HEK293 (cell line): Measurements from ENCODE around the gene KCNIP4.

Source experiments
- CTCF ChIA-PET: fragments of 350-600 bp; formaldehyde crosslinking; extraction: SDS; loops from one replicate; lab custom pipeline; 2021; ENCODE audit warnings: antibody characterized with exemption; lab: Yijun Ruan, JAX
- POLR2A ChIA-PET: fragments of 300-600 bp; formaldehyde crosslinking; extraction: SDS; loops from one replicate; lab custom pipeline; 2020; ENCODE audit warnings: antibody characterized with exemption, inconsistent platforms; lab: Yijun Ruan, JAX
- H3K27ac ChIP-seq: fragments of 200-500 bp; sonication (Bioruptor generic); 2 replicates; pipeline ENCODE4 v1.5.1; 2014; ENCODE audit warnings: low read depth, low read length, control low read depth, inconsistent platforms; ENCODE audit errors: extremely low read depth
- H3K36me3 ChIP-seq, 2 experiments: fragments of 200-500 bp in 1 of 2; sonication (Bioruptor generic) in 1 of 2; 1 replicate in 1 of 2; 2 replicates in 1 of 2; pipeline ENCODE4 v1.5.1; 2014 to 2017; ENCODE audit warnings: inconsistent platforms in 2 of 2, low read length in 2 of 2; ENCODE audit not compliant: control insufficient read depth in 2 of 2, insufficient read depth in 1 of 2
- H3K4me1 ChIP-seq: fragments of 200-500 bp; sonication (Bioruptor generic); 2 replicates; pipeline ENCODE4 v1.5.1; 2014; ENCODE audit warnings: mild to moderate bottlenecking, low read length, inconsistent platforms; ENCODE audit not compliant: control insufficient read depth, insufficient read depth
- H3K4me3 ChIP-seq: 2 replicates; pipeline ENCODE4 v1.5.1; 2011; ENCODE audit warnings: low read depth, mild to moderate bottlenecking, control low read depth, low read length, moderate library complexity
- H3K9me3 ChIP-seq: fragments of 200-500 bp; sonication (Bioruptor generic); 2 replicates; pipeline ENCODE4 v1.5.1; 2014; ENCODE audit warnings: low read depth, low read length, inconsistent platforms; ENCODE audit not compliant: control insufficient read depth, insufficient read depth
- GLIS1 ChIP-seq: fragments of 450-650 bp; formaldehyde crosslinking; IDR thresholded peaks from 2 replicates; pipeline ENCODE4 v1.5.1; 2016; ENCODE audit warnings: missing biosample characterization, missing genetic modification characterization
- KLF1 ChIP-seq: fragments of 450-650 bp; formaldehyde crosslinking; IDR thresholded peaks from 2 replicates; pipeline ENCODE4 v1.5.1; 2016; ENCODE audit warnings: missing biosample characterization, missing genetic modification characterization
- KLF10 ChIP-seq: fragments of 450-650 bp; IDR thresholded peaks from 2 replicates; pipeline ENCODE4 v1.5.1; 2018; ENCODE audit warnings: missing biosample characterization, mild to moderate bottlenecking, missing genetic modification characterization
- TRIM28 ChIP-seq: IDR thresholded peaks from 2 replicates; pipeline ENCODE4 v1.6.1; 2011; ENCODE audit warnings: low read length, control low read depth, borderline replicate concordance
- ZFP41 ChIP-seq: fragments of 450-650 bp; formaldehyde crosslinking; IDR thresholded peaks from 2 replicates; pipeline ENCODE4 v1.5.1; 2016; ENCODE audit warnings: missing biosample characterization, missing genetic modification characterization, borderline replicate concordance
- ZNF146 ChIP-seq: fragments of 450-650 bp; formaldehyde crosslinking; IDR thresholded peaks from 2 replicates; pipeline ENCODE4 v1.5.1; 2016; ENCODE audit warnings: missing biosample characterization, missing genetic modification characterization
- ZNF211 ChIP-seq: fragments of 450-650 bp; formaldehyde crosslinking; IDR thresholded peaks from 2 replicates; pipeline ENCODE4 v1.5.1; 2016; ENCODE audit warnings: low read depth, missing biosample characterization, missing genetic modification characterization
- ZNF221 ChIP-seq: fragments of 450-650 bp; formaldehyde crosslinking; IDR thresholded peaks from 2 replicates; pipeline ENCODE4 v1.5.1; 2017; ENCODE audit warnings: missing biosample characterization, missing genetic modification characterization, borderline replicate concordance
- ZNF23 ChIP-seq: fragments of 450-650 bp; formaldehyde crosslinking; IDR thresholded peaks from 2 replicates; pipeline ENCODE4 v1.5.1; 2016; ENCODE audit warnings: missing biosample characterization, missing genetic modification characterization, borderline replicate concordance
- ZNF266 ChIP-seq: fragments of 450-650 bp; formaldehyde crosslinking; IDR thresholded peaks from 2 replicates; pipeline ENCODE4 v1.5.1; 2016; ENCODE audit warnings: missing biosample characterization, missing genetic modification characterization, low read depth
- ZNF341 ChIP-seq: fragments of 450-650 bp; formaldehyde crosslinking; IDR thresholded peaks from 2 replicates; pipeline ENCODE4; 2016; ENCODE audit warnings: low read depth, missing biosample characterization, missing genetic modification characterization
- ZNF354C ChIP-seq: fragments of 450-650 bp; formaldehyde crosslinking; IDR thresholded peaks from 2 replicates; pipeline ENCODE4 v1.5.1; 2016; ENCODE audit warnings: missing biosample characterization, missing genetic modification characterization, low read depth, borderline replicate concordance
- ZNF366 ChIP-seq: fragments of 450-650 bp; formaldehyde crosslinking; conservative IDR thresholded peaks from 2 replicates; pipeline ENCODE4 v1.5.1; 2016; ENCODE audit warnings: missing biosample characterization, missing genetic modification characterization
- ZNF544 ChIP-seq: fragments of 450-650 bp; formaldehyde crosslinking; IDR thresholded peaks from 2 replicates; pipeline ENCODE4 v1.5.0; 2017; ENCODE audit warnings: missing biosample characterization, missing genetic modification characterization
- ZNF549 ChIP-seq: fragments of 450-650 bp; IDR thresholded peaks from 2 replicates; pipeline ENCODE4 v1.5.1; 2018; ENCODE audit warnings: missing biosample characterization, missing genetic modification characterization, mild to moderate bottlenecking, inconsistent platforms, moderate library complexity
- ZNF555 ChIP-seq: fragments of 450-650 bp; formaldehyde crosslinking; conservative IDR thresholded peaks from 2 replicates; pipeline ENCODE4 v1.5.1; 2017; ENCODE audit warnings: missing biosample characterization, mild to moderate bottlenecking, missing genetic modification characterization, inconsistent platforms
- ZNF677 ChIP-seq: fragments of 450-650 bp; IDR thresholded peaks from 2 replicates; pipeline ENCODE4 v1.5.0; 2018; ENCODE audit warnings: missing biosample characterization, mild to moderate bottlenecking, missing genetic modification characterization, moderate library complexity
- ZSCAN23 ChIP-seq: fragments of 450-650 bp; formaldehyde crosslinking; IDR thresholded peaks from 2 replicates; pipeline ENCODE4 v1.5.1; 2016; ENCODE audit warnings: missing biosample characterization, missing genetic modification characterization
- ZSCAN30 ChIP-seq: fragments of 450-650 bp; IDR thresholded peaks from 2 replicates; pipeline ENCODE4 v1.5.1; 2018; ENCODE audit warnings: missing biosample characterization, mild to moderate bottlenecking, missing genetic modification characterization, moderate library complexity
- TF ChIP-seq, protein P1 (sequence below): fragments of 450-650 bp; formaldehyde crosslinking; IDR thresholded peaks from 2 replicates; pipeline ENCODE4 v1.5.1; 2016; ENCODE audit warnings: missing biosample characterization, missing genetic modification characterization
- TF ChIP-seq, protein P2 (sequence below): fragments of 450-650 bp; IDR thresholded peaks from 2 replicates; pipeline ENCODE4 v1.5.1; 2018; ENCODE audit warnings: missing biosample characterization, mild to moderate bottlenecking, missing genetic modification characterization
- TF ChIP-seq, protein P3 (sequence below): fragments of 450-650 bp; formaldehyde crosslinking; IDR thresholded peaks from 2 replicates; pipeline ENCODE4 v1.5.1; 2017; ENCODE audit warnings: missing biosample characterization, missing genetic modification characterization
- TF ChIP-seq, protein P4 (sequence below): fragments of 450-650 bp; formaldehyde crosslinking; IDR thresholded peaks from 2 replicates; pipeline ENCODE4 v1.5.1; 2016; ENCODE audit warnings: missing biosample characterization, missing genetic modification characterization

KCNIP4 gene

DNA sequence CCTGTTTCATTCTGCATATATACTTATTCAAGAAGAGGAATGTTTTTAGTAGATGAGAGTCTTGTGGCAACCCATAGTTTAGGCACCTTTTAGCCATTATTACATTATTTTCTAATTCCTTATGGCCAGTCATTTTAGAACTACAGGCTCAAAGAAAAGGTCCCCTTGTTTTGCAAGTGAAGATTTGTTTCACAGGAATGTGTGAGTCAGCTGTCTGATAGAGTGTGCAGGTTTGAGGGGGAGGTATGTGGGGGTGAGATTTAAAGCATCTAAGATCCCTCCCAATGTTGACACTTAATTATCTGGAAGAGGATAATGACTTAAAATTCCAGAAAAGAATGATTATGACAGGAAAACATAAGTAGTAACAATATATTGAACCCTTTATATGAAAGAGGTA lies 495.6 kb downstream of the KCNIP4 start:
- ChIA-PET POLR2A (no interaction called here), CTCF (no interaction called here)
- Histone ChIP-seq H3K4me1 (no peaks in the 10 kb centered on the region), H3K9me3 (no peaks in the 10 kb centered on the region), H3K4me3 (no peak overlapping the region), H3K36me3 (no peaks in the 10 kb centered on the region), H3K27ac (no peak overlapping the region)
- TF ChIP-seq ZNF354C (tag by site-specific recombination): no peak
- no peak for TF ChIP-seq GLIS1 (tag by site-specific recombination)
- TF ChIP-seq ZNF549 (tag by site-specific recombination): no peak

DNA sequence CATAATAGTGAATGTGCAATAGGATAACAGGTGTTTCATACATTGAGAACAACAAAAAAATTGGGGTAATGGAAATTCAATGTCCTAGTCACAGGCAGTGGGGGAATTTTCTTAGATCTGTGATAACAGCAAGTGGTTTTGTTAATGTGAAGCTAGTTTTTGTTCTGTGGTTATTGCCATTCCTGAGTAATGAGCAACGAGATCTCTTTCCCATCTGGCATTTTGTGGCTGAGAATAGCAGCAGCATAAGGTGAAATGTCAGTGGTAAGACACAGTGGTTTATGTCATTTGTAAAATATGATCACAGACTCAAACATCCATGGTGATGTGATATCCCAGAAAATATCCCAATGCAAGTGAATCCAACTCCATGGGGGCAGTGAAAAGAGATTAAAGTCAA lies 497.5 kb downstream of the KCNIP4 start:
- ChIA-PET CTCF (interaction anchor here (0.5 kb wide), 1 partner anchor 43 kb away, joined by 3 read pairs; no protein-coding TSS in a partner anchor), POLR2A (no interaction called here)
- no peak for TF ChIP-seq TRIM28
- TF ChIP-seq ZNF366 (tag by site-specific recombination): no peak
- TF ChIP-seq KLF10: no peak
- Histone ChIP-seq H3K9me3 (no peaks in the 10 kb centered on the region), H3K4me1 (no peaks in the 10 kb centered on the region), H3K27ac (no peak overlapping the region), H3K4me3 (no peak overlapping the region), H3K36me3 (no peaks in the 10 kb centered on the region)

DNA sequence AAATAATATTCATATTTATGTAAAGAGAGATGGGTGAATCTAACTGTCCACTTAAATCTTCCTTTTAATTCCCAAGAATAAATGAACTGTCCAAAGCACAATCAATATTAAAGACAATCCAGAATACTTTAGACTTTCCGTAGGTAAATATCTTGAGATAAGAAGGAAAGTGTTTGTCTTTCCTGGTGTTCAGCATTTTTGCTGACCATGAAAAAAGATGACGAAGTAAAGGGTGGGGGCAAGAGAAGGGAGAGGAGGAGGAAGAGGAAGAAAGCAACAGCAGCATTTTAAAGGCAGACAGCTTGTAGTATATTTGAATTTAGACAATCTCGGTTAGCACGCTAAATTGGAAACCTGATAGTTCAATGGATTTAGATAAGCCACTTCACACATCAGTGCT lies 498.2 kb downstream of the KCNIP4 start:
- no peaks in the 10 kb centered on the region for H3K4me1 ChIP-seq
- no peak overlapping the region for H3K27ac ChIP-seq
- H3K4me3 ChIP-seq: no peak overlapping the region
- CTCF ChIA-PET: interaction anchor here (0.5 to 0.7 kb wide), 2 partner anchors 20 to 43 kb away, joined by 3 read pairs; no protein-coding TSS in a partner anchor
- no peaks in the 10 kb centered on the region for H3K9me3 ChIP-seq
- TF ChIP-seq ZNF23 (no peak), ZNF221 (no peak), ZNF211 (no peak), ZNF341 (tag by site-specific recombination) (no peak), ZSCAN30 (tag by site-specific recombination) (no peak)
- POLR2A ChIA-PET: no interaction called here
- no peaks in the 10 kb centered on the region for H3K36me3 ChIP-seq

DNA sequence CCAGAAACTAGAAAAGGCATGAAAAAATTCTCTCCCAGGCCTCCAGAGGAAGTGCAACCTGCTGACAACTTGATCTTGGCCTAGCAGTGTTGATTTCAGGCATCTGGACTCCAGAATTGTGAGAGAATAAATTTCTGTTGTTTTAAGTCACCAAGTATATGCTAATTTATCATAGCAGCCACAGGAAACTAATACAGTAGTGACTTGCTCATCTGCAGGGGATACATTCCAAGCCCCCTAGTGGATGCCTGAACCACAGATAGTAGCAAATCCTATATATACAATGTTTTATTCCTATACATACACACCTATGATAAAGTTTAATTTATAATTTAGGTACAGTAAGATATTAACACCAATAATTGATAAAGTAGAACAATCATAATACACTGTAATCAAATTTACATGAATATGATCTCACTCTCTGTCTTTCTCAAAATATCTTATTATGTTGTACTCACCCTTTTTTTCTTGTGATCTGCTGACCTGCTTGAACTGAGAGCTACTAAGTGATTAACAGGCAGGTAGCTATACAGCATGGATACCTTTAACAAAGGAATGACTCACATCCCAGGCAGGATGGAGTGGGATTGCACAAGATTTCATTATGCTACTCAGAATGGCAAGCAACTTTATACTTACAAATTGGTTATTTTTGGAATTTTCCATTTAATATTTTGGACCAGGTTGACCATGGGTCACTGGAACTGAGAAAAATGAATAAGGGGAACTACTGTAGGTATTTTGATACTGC lies 501.1 kb downstream of the KCNIP4 start:
- no peaks in the 10 kb centered on the region for H3K4me1 ChIP-seq
- H3K4me3 ChIP-seq: no peak overlapping the region
- H3K27ac ChIP-seq: no peak overlapping the region
- no peaks in the 10 kb centered on the region for H3K9me3 ChIP-seq
- ChIA-PET POLR2A (no interaction called here), CTCF (no interaction called here)
- no peaks in the 10 kb centered on the region for H3K36me3 ChIP-seq
- TF ChIP-seq, protein P1, sequence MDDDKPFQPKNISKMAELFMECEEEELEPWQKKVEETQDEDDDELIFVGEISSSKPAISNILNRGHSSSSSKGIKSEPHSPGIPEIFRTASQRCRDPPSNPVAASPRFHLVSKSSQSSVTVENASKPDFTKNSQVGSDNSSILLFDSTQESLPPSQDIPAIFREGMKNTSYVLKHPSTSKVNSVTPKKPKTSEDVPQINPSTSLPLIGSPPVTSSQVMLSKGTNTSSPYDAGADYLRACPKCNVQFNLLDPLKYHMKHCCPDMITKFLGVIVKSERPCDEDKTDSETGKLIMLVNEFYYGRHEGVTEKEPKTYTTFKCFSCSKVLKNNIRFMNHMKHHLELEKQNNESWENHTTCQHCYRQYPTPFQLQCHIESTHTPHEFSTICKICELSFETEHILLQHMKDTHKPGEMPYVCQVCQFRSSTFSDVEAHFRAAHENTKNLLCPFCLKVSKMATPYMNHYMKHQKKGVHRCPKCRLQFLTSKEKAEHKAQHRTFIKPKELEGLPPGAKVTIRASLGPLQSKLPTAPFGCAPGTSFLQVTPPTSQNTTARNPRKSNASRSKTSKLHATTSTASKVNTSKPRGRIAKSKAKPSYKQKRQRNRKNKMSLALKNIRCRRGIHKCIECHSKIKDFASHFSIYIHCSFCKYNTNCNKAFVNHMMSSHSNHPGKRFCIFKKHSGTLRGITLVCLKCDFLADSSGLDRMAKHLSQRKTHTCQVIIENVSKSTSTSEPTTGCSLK (tag by site-specific recombination): no peak
- TF ChIP-seq ZNF211 (no peak), ZNF266 (tag by site-specific recombination) (no peak), ZSCAN23 (no peak), ZNF555 (tag by site-specific recombination) (no peak), ZFP41 (no peak), KLF1 (tag by site-specific recombination) (no peak), ZNF677 (tag by site-specific recombination) (no peak), ZNF146 (tag by site-specific recombination) (no peak), ZNF544 (tag by site-specific recombination) (no peak)
- TF ChIP-seq, protein P2, sequence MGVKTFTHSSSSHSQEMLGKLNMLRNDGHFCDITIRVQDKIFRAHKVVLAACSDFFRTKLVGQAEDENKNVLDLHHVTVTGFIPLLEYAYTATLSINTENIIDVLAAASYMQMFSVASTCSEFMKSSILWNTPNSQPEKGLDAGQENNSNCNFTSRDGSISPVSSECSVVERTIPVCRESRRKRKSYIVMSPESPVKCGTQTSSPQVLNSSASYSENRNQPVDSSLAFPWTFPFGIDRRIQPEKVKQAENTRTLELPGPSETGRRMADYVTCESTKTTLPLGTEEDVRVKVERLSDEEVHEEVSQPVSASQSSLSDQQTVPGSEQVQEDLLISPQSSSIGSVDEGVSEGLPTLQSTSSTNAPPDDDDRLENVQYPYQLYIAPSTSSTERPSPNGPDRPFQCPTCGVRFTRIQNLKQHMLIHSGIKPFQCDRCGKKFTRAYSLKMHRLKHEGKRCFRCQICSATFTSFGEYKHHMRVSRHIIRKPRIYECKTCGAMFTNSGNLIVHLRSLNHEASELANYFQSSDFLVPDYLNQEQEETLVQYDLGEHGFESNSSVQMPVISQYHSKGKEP (tag by site-specific recombination): no peak
- TF ChIP-seq, protein P3, sequence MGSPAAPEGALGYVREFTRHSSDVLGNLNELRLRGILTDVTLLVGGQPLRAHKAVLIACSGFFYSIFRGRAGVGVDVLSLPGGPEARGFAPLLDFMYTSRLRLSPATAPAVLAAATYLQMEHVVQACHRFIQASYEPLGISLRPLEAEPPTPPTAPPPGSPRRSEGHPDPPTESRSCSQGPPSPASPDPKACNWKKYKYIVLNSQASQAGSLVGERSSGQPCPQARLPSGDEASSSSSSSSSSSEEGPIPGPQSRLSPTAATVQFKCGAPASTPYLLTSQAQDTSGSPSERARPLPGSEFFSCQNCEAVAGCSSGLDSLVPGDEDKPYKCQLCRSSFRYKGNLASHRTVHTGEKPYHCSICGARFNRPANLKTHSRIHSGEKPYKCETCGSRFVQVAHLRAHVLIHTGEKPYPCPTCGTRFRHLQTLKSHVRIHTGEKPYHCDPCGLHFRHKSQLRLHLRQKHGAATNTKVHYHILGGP: no peak
- TF ChIP-seq, protein P4, sequence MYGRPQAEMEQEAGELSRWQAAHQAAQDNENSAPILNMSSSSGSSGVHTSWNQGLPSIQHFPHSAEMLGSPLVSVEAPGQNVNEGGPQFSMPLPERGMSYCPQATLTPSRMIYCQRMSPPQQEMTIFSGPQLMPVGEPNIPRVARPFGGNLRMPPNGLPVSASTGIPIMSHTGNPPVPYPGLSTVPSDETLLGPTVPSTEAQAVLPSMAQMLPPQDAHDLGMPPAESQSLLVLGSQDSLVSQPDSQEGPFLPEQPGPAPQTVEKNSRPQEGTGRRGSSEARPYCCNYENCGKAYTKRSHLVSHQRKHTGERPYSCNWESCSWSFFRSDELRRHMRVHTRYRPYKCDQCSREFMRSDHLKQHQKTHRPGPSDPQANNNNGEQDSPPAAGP: no peak
